ENCODE measurements around the gene PACSIN2.
"Not testable (repeated sequence)": the region's sequence is repeated elsewhere in the genome, so short reads cannot be mapped to it uniquely, and the experiment has no call there.

Gene PACSIN2

GRCh38 chr22:42991010-42991651 lies 23.8 kb downstream of the PACSIN2 start:
- DNase-seq = no peak

GRCh38 chr22:42990131-42990838 lies 24.7 kb downstream of the PACSIN2 start:
- no peak for DNase-seq

- no peak for DNase-seq
Measured at GRCh38 chr22:42986115-42986514, 28.8 kb downstream of the PACSIN2 start.

GRCh38 chr22:42985531-42985905 lies 29.4 kb downstream of the PACSIN2 start:
- no peak for DNase-seq

GRCh38 chr22:42984814-42985530 lies 30.0 kb downstream of the PACSIN2 start:
- no peak for DNase-seq

GRCh38 chr22:42984397-42984796 lies 30.6 kb downstream of the PACSIN2 start:
- no peak for DNase-seq

GRCh38 chr22:42983470-42983869 lies 31.5 kb downstream of the PACSIN2 start:
- no peak for DNase-seq

- DNase-seq = no peak
Measured at GRCh38 chr22:42979606-42980005, 35.3 kb downstream of the PACSIN2 start.

GRCh38 chr22:42978453-42979103 lies 36.4 kb downstream of the PACSIN2 start:
- no peak for DNase-seq

- DNase-seq = no peak
Measured at GRCh38 chr22:42977569-42977968, 37.4 kb downstream of the PACSIN2 start.

GRCh38 chr22:42976217-42976933 lies 38.6 kb downstream of the PACSIN2 start:
- DNase-seq = no peak

GRCh38 chr22:42974223-42974622 lies 40.7 kb downstream of the PACSIN2 start:
- no peak for DNase-seq

GRCh38 chr22:42973536-42973881 lies 41.4 kb downstream of the PACSIN2 start:
- DNase-seq = no peak

GRCh38 chr22:42972649-42973535 lies 42.1 kb downstream of the PACSIN2 start:
- no peak for DNase-seq

GRCh38 chr22:42971473-42971860 lies 43.5 kb downstream of the PACSIN2 start:
- DNase-seq = not testable (repeated sequence)

GRCh38 chr22:42970029-42970428 lies 44.9 kb downstream of the PACSIN2 start:
- DNase-seq = no peak

GRCh38 chr22:42969348-42969975 lies 45.5 kb downstream of the PACSIN2 start:
- no peak for DNase-seq

- peak in 1 of 14 donors; percentile 11 for DNase-seq
Measured at GRCh38 chr22:42967933-42968332, 47.0 kb downstream of the PACSIN2 start.

GRCh38 chr22:42967005-42967404 lies 47.9 kb downstream of the PACSIN2 start:
- DNase-seq = no peak

- DNase-seq = peak in 1 of 14 donors; percentile 29
Measured at GRCh38 chr22:42966497-42966896, 48.5 kb downstream of the PACSIN2 start.

All from C1 segment of cervical spinal cord (tissue), 14 donors.